HCT116 (cell line): ENCODE measurements around the gene KMT2C.

ENCODE experiments used
- EGR1 ChIP-seq: IDR thresholded peaks from 2 replicates; pipeline ENCODE4 v1.6.1; 2012; ENCODE audit warnings: low read depth
- EZH2 ChIP-seq: fragments of 200-600 bp; sonication (generic); IDR thresholded peaks from 2 replicates; pipeline ENCODE4 v1.6.1; 2017; ENCODE audit warnings: antibody characterized with exemption, mixed run types
- FOSL1 ChIP-seq: IDR thresholded peaks from 2 replicates; pipeline ENCODE4 v1.6.1; 2012; ENCODE audit warnings: low read depth
- POLR2A ChIP-seq: IDR thresholded peaks from 2 replicates; pipeline ENCODE4 v1.7.0; 2011; ENCODE audit warnings: borderline replicate concordance; ENCODE audit not compliant: insufficient read depth, insufficient read length; ENCODE audit errors: extremely low read depth
- POLR2AphosphoS5 ChIP-seq: IDR thresholded peaks from 2 replicates; pipeline ENCODE4 v1.6.1; 2011; ENCODE audit warnings: mild to moderate bottlenecking, low read depth, low read length, moderate library complexity
- RAD21 ChIP-seq: IDR thresholded peaks from 2 replicates; pipeline ENCODE4 v1.6.1; 2012; ENCODE audit warnings: low read depth, mild to moderate bottlenecking
- SIN3A ChIP-seq: IDR thresholded peaks from 2 replicates; pipeline ENCODE4 v1.6.1; 2012; ENCODE audit warnings: low read depth
- SP1 ChIP-seq: IDR thresholded peaks from 2 replicates; pipeline ENCODE4 v1.6.1; 2012; ENCODE audit warnings: low read depth
- SRF ChIP-seq: IDR thresholded peaks from 2 replicates; pipeline ENCODE4 v1.6.1; 2012; ENCODE audit warnings: low read depth
- TF ChIP-seq, protein P1 (sequence below): IDR thresholded peaks from 2 replicates; pipeline ENCODE4 v1.6.1; 2011; ENCODE audit warnings: mild to moderate bottlenecking, low read length, moderate library complexity; ENCODE audit not compliant: insufficient replicate concordance; ENCODE audit errors: extremely low read depth
- TF ChIP-seq, protein P2 (sequence below): IDR thresholded peaks from 2 replicates; pipeline ENCODE4 v1.6.1; 2012; ENCODE audit warnings: low read depth
- TF ChIP-seq, protein P3 (sequence below), 3 experiments: fragments of 200-600 bp in 1 of 3; sonication (generic) in 1 of 3; IDR thresholded peaks in 2 of 3; conservative IDR thresholded peaks in 1 of 3; 2 replicates each; pipeline ENCODE4 v1.5.1; 2012 to 2017; ENCODE audit warnings: low read depth in 2 of 3, low read length in 2 of 3, antibody characterized with exemption in 1 of 3, borderline replicate concordance in 1 of 3, control low read depth in 1 of 3, mild to moderate bottlenecking in 1 of 3, mixed read lengths in 1 of 3, mixed run types in 1 of 3, moderate library complexity in 1 of 3; ENCODE audit not compliant: insufficient read depth in 1 of 3

DNA sequence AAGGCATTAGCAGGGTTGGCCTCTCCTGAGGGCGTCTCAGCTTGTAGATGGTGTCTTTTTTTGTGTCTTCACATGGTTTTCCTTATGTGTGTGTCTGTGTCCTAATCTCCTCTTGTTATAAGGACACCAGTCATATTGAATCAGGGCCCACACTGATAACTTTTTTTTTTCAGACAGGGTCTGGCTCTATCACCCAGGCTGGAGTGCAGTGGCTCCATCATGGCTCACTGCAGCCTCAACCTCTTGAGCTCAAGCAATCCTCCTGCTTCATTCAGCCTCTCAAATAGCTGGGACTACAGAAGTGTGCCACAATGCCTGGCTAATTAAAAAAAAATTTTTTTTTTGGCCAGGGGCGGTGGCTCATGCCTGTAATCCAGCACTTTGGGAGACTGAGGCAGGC is 41.3 kb upstream of the KMT2C start:
- TF ChIP-seq POLR2A (no peak), SRF (no peak), EZH2 (no peak), RAD21 (no peak), EGR1 (no peak), FOSL1 (no peak), POLR2AphosphoS5 (no peak), SIN3A (no peak), SP1 (no peak)
- TF ChIP-seq, protein P1, sequence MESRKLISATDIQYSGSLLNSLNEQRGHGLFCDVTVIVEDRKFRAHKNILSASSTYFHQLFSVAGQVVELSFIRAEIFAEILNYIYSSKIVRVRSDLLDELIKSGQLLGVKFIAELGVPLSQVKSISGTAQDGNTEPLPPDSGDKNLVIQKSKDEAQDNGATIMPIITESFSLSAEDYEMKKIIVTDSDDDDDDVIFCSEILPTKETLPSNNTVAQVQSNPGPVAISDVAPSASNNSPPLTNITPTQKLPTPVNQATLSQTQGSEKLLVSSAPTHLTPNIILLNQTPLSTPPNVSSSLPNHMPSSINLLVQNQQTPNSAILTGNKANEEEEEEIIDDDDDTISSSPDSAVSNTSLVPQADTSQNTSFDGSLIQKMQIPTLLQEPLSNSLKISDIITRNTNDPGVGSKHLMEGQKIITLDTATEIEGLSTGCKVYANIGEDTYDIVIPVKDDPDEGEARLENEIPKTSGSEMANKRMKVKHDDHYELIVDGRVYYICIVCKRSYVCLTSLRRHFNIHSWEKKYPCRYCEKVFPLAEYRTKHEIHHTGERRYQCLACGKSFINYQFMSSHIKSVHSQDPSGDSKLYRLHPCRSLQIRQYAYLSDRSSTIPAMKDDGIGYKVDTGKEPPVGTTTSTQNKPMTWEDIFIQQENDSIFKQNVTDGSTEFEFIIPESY = no peak
- TF ChIP-seq, protein P2, sequence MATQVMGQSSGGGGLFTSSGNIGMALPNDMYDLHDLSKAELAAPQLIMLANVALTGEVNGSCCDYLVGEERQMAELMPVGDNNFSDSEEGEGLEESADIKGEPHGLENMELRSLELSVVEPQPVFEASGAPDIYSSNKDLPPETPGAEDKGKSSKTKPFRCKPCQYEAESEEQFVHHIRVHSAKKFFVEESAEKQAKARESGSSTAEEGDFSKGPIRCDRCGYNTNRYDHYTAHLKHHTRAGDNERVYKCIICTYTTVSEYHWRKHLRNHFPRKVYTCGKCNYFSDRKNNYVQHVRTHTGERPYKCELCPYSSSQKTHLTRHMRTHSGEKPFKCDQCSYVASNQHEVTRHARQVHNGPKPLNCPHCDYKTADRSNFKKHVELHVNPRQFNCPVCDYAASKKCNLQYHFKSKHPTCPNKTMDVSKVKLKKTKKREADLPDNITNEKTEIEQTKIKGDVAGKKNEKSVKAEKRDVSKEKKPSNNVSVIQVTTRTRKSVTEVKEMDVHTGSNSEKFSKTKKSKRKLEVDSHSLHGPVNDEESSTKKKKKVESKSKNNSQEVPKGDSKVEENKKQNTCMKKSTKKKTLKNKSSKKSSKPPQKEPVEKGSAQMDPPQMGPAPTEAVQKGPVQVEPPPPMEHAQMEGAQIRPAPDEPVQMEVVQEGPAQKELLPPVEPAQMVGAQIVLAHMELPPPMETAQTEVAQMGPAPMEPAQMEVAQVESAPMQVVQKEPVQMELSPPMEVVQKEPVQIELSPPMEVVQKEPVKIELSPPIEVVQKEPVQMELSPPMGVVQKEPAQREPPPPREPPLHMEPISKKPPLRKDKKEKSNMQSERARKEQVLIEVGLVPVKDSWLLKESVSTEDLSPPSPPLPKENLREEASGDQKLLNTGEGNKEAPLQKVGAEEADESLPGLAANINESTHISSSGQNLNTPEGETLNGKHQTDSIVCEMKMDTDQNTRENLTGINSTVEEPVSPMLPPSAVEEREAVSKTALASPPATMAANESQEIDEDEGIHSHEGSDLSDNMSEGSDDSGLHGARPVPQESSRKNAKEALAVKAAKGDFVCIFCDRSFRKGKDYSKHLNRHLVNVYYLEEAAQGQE = no peak
- TF ChIP-seq, protein P3, sequence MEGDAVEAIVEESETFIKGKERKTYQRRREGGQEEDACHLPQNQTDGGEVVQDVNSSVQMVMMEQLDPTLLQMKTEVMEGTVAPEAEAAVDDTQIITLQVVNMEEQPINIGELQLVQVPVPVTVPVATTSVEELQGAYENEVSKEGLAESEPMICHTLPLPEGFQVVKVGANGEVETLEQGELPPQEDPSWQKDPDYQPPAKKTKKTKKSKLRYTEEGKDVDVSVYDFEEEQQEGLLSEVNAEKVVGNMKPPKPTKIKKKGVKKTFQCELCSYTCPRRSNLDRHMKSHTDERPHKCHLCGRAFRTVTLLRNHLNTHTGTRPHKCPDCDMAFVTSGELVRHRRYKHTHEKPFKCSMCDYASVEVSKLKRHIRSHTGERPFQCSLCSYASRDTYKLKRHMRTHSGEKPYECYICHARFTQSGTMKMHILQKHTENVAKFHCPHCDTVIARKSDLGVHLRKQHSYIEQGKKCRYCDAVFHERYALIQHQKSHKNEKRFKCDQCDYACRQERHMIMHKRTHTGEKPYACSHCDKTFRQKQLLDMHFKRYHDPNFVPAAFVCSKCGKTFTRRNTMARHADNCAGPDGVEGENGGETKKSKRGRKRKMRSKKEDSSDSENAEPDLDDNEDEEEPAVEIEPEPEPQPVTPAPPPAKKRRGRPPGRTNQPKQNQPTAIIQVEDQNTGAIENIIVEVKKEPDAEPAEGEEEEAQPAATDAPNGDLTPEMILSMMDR (IDR thresholded peaks at IDR 0.05 in 2 of 3, conservative IDR thresholded peaks at IDR 0.05 in 1 of 3; ENCODE audit: borderline replicate concordance in 1 of 3, insufficient read depth in 1 of 3, low read depth in 2 of 3, low read length in 2 of 3) = no peak
